Transverse colon (tissue), 4 donors: ENCODE results near the gene CGNL1. TPM values are rescaled to one million over a fixed set of nuclear protein-coding genes. Genes with fewer than 3 reads are reported as not detected.

Source experiments
- DNase-seq: peaks from one replicate; pipeline ENCODE4 v3.0.0-alpha.2; 2019
- H3K27ac ChIP-seq, 4 donors: fragments of 200-600 bp; sonication (generic); 2 replicates each; pipeline ENCODE4 v1.5.1; 2016 to 2018; ENCODE audit warnings: inconsistent platforms in 4 of 4
- H3K27me3 ChIP-seq: fragments of 200-600 bp; sonication (generic); 2 replicates; pipeline ENCODE4 v1.5.1; 2017; ENCODE audit warnings: inconsistent platforms
- H3K36me3 ChIP-seq, 4 donors: fragments of 200-600 bp; sonication (generic); 2 replicates each; pipeline ENCODE4 v1.5.1; 2017 to 2019; ENCODE audit warnings: inconsistent platforms in 4 of 4
- H3K4me1 ChIP-seq, 4 donors: fragments of 200-600 bp; sonication (generic); 2 replicates each; pipeline ENCODE4 v1.5.1; 2017 to 2020; ENCODE audit warnings: inconsistent platforms in 4 of 4
- H3K4me3 ChIP-seq, 4 donors: fragments of 200-600 bp; sonication (generic); 1 replicate in 1 of 4; 2 replicates in 3 of 4; pipeline versions ENCODE4 v1.5.1 to v1.6.1; 2017 to 2019; ENCODE audit warnings: inconsistent platforms in 4 of 4
- H3K9me3 ChIP-seq, 2 donors: fragments of 200-600 bp; sonication (generic); 2 replicates each; pipeline ENCODE4 v1.5.1; 2017 to 2019; ENCODE audit warnings: inconsistent platforms in 2 of 2
- CTCF ChIP-seq, 5 experiments: fragments of 200-600 bp in 3 of 5; fragments of 450-650 bp in 2 of 5; sonication (generic) in 3 of 5; IDR thresholded peaks; 1 replicate in 2 of 5; 2 replicates in 3 of 5; pipeline ENCODE4 v1.5.1; 2016 to 2017; ENCODE audit warnings: antibody characterized with exemption in 5 of 5, inconsistent platforms in 3 of 5, mild to moderate bottlenecking in 2 of 5, moderate library complexity in 1 of 5
- EP300 ChIP-seq: sonication (generic); formaldehyde crosslinking; IDR thresholded peaks from one replicate; pipeline ENCODE4 v1.6.1; 2017; ENCODE audit warnings: antibody characterized with exemption, low read depth
- POLR2A ChIP-seq: fragments of 450-650 bp; IDR thresholded peaks from one replicate; pipeline ENCODE4 v1.6.1; 2016; ENCODE audit warnings: antibody characterized with exemption, mild to moderate bottlenecking, moderate library complexity
- POLR2AphosphoS5 ChIP-seq, 3 donors: sonication (generic); formaldehyde crosslinking; IDR thresholded peaks; one replicate each; pipeline ENCODE4 v1.6.1; 2016; ENCODE audit warnings: antibody characterized with exemption in 3 of 3
- WGBS, 2 donors: methylation state at CpG; one replicate each; pipeline ENCODE4 v1.1.5; 2018; ENCODE audit warnings: low coverage in 1 of 2; 5-methylcytosine and 5-hydroxymethylcytosine counted together
- in situ Hi-C, 4 donors: fragments of 200-750 bp; cut with MboI; loops; one replicate each; pipeline versions ENCODE4 v1.15.0 to v1.15.1; 2017; ENCODE audit warnings: low sequenced_read_pairs in 3 of 4, low pct_ligation_motif_present in 1 of 4, low pct_unique_long_range_greater_than_20kb in 1 of 4
- intact Hi-C: fragments of 100-400 bp; cut with DNase I; formaldehyde crosslinking; loops from one replicate; pipeline ENCODE4 v1.15.1; 2023; ENCODE audit warnings: low total_unique reads
- total RNA-seq, 4 donors: library from RNA; depleted of rRNA; stranded (reverse); fragments of >200 nt; gene quantifications; one replicate each; pipeline ENCODE4 v1.1.0, GENCODE V29; 2016

The CGNL1 gene
- total RNA-seq, 4 donors from 2014 or later: 1.1 to 2.2 (median 1.8) TPM

GRCh38 chr15:57442335-57442734 is 66.0 kb downstream of the CGNL1 start:
- no peaks in the 10 kb centered on the region for H3K27me3 ChIP-seq
- H3K4me3 ChIP-seq: no peak overlapping the region
- no peaks in the 10 kb centered on the region for H3K9me3 ChIP-seq
- intact Hi-C loops: no loop called here
- TF ChIP-seq POLR2AphosphoS5 (IDR thresholded peaks at IDR 0.05) (no peak), EP300 (no peak), CTCF (IDR thresholded peaks at IDR 0.05) (no peak), POLR2A (no peak)
- in situ Hi-C loops: no loop called here
- H3K36me3 ChIP-seq: no peaks in the 10 kb centered on the region
- H3K4me1 ChIP-seq: peaks cover 0 to 3% (median 0%) of the 10 kb centered on the region in 4 donors
- no peak overlapping the region for H3K27ac ChIP-seq
- 61 to 100% methylated on average over 2 to 3 of the region's 3 CpGs for WGBS, 2 donors
- DNase-seq: no peak

GRCh38 chr15:57443486-57443885 is 67.2 kb downstream of the CGNL1 start:
- in situ Hi-C loops (no loop called here), intact Hi-C loops (no loop called here)
- Histone ChIP-seq H3K9me3 (no peaks in the 10 kb centered on the region), H3K4me3 (no peak overlapping the region), H3K4me1 (peaks cover 0 to 3% (median 0%) of the 10 kb centered on the region in 4 donors), H3K27me3 (no peaks in the 10 kb centered on the region), H3K36me3 (no peaks in the 10 kb centered on the region), H3K27ac (no peak overlapping the region)
- 89 to 93% methylated on average over 8 of the region's 8 CpGs for WGBS, 2 donors
- DNase-seq: no peak
- TF ChIP-seq POLR2A (no peak), EP300 (no peak), POLR2AphosphoS5 (IDR thresholded peaks at IDR 0.05) (no peak), CTCF (IDR thresholded peaks at IDR 0.05) (no peak)

GRCh38 chr15:57444877-57445513 is 68.7 kb downstream of the CGNL1 start:
- 86 to 89% methylated on average over 5 of the region's 5 CpGs for WGBS, 2 donors
- intact Hi-C loops: no loop called here
- no peak for DNase-seq

GRCh38 chr15:57445872-57446271 is 69.6 kb downstream of the CGNL1 start:
- no peak for DNase-seq
- H3K4me3 ChIP-seq: no peak overlapping the region
- peaks cover 0 to 3% (median 0%) of the 10 kb centered on the region in 4 donors for H3K4me1 ChIP-seq
- H3K27me3 ChIP-seq: no peaks in the 10 kb centered on the region
- TF ChIP-seq POLR2A: no peak
- no peak for TF ChIP-seq POLR2AphosphoS5 (IDR thresholded peaks at IDR 0.05)
- no peak for TF ChIP-seq EP300
- TF ChIP-seq CTCF (IDR thresholded peaks at IDR 0.05): no peak
- H3K9me3 ChIP-seq: no peaks in the 10 kb centered on the region
- intact Hi-C loops (no loop called here), in situ Hi-C loops (no loop called here)
- H3K27ac ChIP-seq: no peak overlapping the region
- H3K36me3 ChIP-seq: no peaks in the 10 kb centered on the region
- WGBS, 2 donors: 78 to 100% methylated on average over 1 of the region's 1 CpG

More at GRCh38 chr15:57444877-57445513, 68.7 kb downstream of the CGNL1 start:
- Histone ChIP-seq H3K27ac (no peak overlapping the region), H3K27me3 (no peaks in the 10 kb centered on the region), H3K36me3 (no peaks in the 10 kb centered on the region), H3K9me3 (no peaks in the 10 kb centered on the region), H3K4me3 (no peak overlapping the region), H3K4me1 (peaks cover 0 to 3% (median 0%) of the 10 kb centered on the region in 4 donors)
- TF ChIP-seq CTCF (IDR thresholded peaks at IDR 0.05) (no peak), EP300 (no peak)
- in situ Hi-C loops: no loop called here
